GM12878 (cell line): Measurements from ENCODE around the gene HES7.

Experiments
- BACH1 ChIP-seq: fragments of 450-650 bp; IDR thresholded peaks from 2 replicates; pipeline ENCODE4 v1.6.1; 2017; ENCODE audit warnings: mild to moderate bottlenecking, borderline replicate concordance
- BMI1 ChIP-seq: fragments of 450-650 bp; IDR thresholded peaks from 2 replicates; pipeline ENCODE4 v1.6.1; 2016; ENCODE audit warnings: mild to moderate bottlenecking, moderate library complexity, borderline replicate concordance
- CTCF ChIP-seq, 3 experiments: IDR thresholded peaks in 2 of 3; conservative IDR thresholded peaks in 1 of 3; 2 replicates each; pipeline ENCODE4 v1.5.1; 2011; ENCODE audit warnings: low read depth in 3 of 3, low read length in 3 of 3, mild to moderate bottlenecking in 3 of 3, control low read depth in 2 of 3, moderate library complexity in 2 of 3, inconsistent platforms in 1 of 3, mixed read lengths in 1 of 3; ENCODE audit not compliant: control insufficient read depth in 2 of 3, insufficient read depth in 1 of 3; ENCODE audit errors: extremely low read depth in 1 of 3
- ETV6 ChIP-seq, 2 experiments: fragments of 450-650 bp in 1 of 2; IDR thresholded peaks in 1 of 2; conservative IDR thresholded peaks in 1 of 2; 2 replicates each; pipeline ENCODE4 v1.6.1; 2014; ENCODE audit warnings: antibody characterized with exemption in 1 of 2, borderline replicate concordance in 1 of 2, low read depth in 1 of 2, mild to moderate bottlenecking in 1 of 2, moderate library complexity in 1 of 2
- POLR2AphosphoS5 ChIP-seq: IDR thresholded peaks from 2 replicates; pipeline ENCODE4 v1.6.1; 2011; ENCODE audit warnings: mild to moderate bottlenecking, low read length, inconsistent platforms
- RB1 ChIP-seq: fragments of 450-650 bp; formaldehyde crosslinking; IDR thresholded peaks from 2 replicates; pipeline ENCODE4 v1.6.1; 2017; ENCODE audit warnings: mild to moderate bottlenecking, borderline replicate concordance
- TAF1 ChIP-seq: IDR thresholded peaks from 2 replicates; pipeline ENCODE4 v1.6.1; 2011; ENCODE audit warnings: mild to moderate bottlenecking, low read depth, low read length, borderline replicate concordance
- TF ChIP-seq, protein P1 (sequence below): fragments of 150-350 bp; IDR thresholded peaks from 2 replicates; pipeline ENCODE4 v1.6.1; 2016; ENCODE audit warnings: low read depth, low read length

- TF ChIP-seq, protein P1, sequence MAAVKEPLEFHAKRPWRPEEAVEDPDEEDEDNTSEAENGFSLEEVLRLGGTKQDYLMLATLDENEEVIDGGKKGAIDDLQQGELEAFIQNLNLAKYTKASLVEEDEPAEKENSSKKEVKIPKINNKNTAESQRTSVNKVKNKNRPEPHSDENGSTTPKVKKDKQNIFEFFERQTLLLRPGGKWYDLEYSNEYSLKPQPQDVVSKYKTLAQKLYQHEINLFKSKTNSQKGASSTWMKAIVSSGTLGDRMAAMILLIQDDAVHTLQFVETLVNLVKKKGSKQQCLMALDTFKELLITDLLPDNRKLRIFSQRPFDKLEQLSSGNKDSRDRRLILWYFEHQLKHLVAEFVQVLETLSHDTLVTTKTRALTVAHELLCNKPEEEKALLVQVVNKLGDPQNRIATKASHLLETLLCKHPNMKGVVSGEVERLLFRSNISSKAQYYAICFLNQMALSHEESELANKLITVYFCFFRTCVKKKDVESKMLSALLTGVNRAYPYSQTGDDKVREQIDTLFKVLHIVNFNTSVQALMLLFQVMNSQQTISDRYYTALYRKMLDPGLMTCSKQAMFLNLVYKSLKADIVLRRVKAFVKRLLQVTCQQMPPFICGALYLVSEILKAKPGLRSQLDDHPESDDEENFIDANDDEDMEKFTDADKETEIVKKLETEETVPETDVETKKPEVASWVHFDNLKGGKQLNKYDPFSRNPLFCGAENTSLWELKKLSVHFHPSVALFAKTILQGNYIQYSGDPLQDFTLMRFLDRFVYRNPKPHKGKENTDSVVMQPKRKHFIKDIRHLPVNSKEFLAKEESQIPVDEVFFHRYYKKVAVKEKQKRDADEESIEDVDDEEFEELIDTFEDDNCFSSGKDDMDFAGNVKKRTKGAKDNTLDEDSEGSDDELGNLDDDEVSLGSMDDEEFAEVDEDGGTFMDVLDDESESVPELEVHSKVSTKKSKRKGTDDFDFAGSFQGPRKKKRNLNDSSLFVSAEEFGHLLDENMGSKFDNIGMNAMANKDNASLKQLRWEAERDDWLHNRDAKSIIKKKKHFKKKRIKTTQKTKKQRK = no peak
- TF ChIP-seq RB1 (no peak), CTCF (IDR thresholded peaks at IDR 0.05 in 2 of 3, conservative IDR thresholded peaks at IDR 0.05 in 1 of 3; ENCODE audit: control insufficient read depth in 2 of 3, extremely low read depth in 1 of 3, insufficient read depth in 1 of 3, low read depth in 3 of 3, low read length in 3 of 3) (no peak), ETV6 (conservative IDR thresholded peaks at IDR 0.05 in 1 of 2, IDR thresholded peaks at IDR 0.05 in 1 of 2; ENCODE audit: borderline replicate concordance in 1 of 2, low read depth in 1 of 2) (no peak), BMI1 (no peak), POLR2AphosphoS5 (no peak), TAF1 (no peak), BACH1 (no peak)
Observed at GRCh38 chr17:8125947-8126490, 2.1 kb upstream of the HES7 start.
